Measurements from ENCODE around the gene UQCRC2. TPM values are rescaled to one million over a fixed set of nuclear protein-coding genes. Genes with fewer than 3 reads are reported as not detected.
A peak's percentile ranks its signal among the peaks of the same experiment; 100 is the strongest.

UQCRC2 gene
- total RNA-seq, 1 experiment from 2014 or later, result 343 TPM

- Mint-ChIP-seq H3K4me1 (ENCODE audit: low read depth, unreplicated experiment) (peaks cover 28% of the 10 kb centered on the region), H3K27ac (ENCODE audit: unreplicated experiment) (no peak overlapping the region), H3K4me3 (ENCODE audit: low read depth, unreplicated experiment) (no peak overlapping the region), H3K9me3 (ENCODE audit: low read depth, unreplicated experiment) (no peaks in the 10 kb centered on the region), H3K36me3 (ENCODE audit: insufficient read depth, unreplicated experiment) (peaks cover 12% of the 10 kb centered on the region), H3K27me3 (ENCODE audit: unreplicated experiment) (no peaks in the 10 kb centered on the region)
- DNase-seq, result no peak
- TF ChIP-seq CTCF (IDR thresholded peaks at IDR 0.05; ENCODE audit: unreplicated experiment), result no peak
- BruUV-seq (replicated peaks), result no TSS peak
- CTCF ChIA-PET, result interaction anchor here (5.8 kb wide), 1 partner anchor 75 kb away, joined by 74 read pairs; no protein-coding TSS in a partner anchor
- intact Hi-C loops (cut with micrococcal nuclease; ENCODE audit: unreplicated experiment), result no loop called here
These were observed 50.0 kb downstream of the UQCRC2 start for GRCh38 chr16:22003195-22003594.

GRCh38 chr16:22004341-22004740 is 51.2 kb downstream of the UQCRC2 start:
- Mint-ChIP-seq H3K36me3 (ENCODE audit: insufficient read depth, unreplicated experiment) (peaks cover 23% of the 10 kb centered on the region), H3K9me3 (ENCODE audit: low read depth, unreplicated experiment) (no peaks in the 10 kb centered on the region), H3K27me3 (ENCODE audit: unreplicated experiment) (no peaks in the 10 kb centered on the region), H3K27ac (ENCODE audit: unreplicated experiment) (no peak overlapping the region), H3K4me3 (ENCODE audit: low read depth, unreplicated experiment) (no peak overlapping the region), H3K4me1 (ENCODE audit: low read depth, unreplicated experiment) (peaks cover 28% of the 10 kb centered on the region)
- DNase-seq, result no peak
- TF ChIP-seq CTCF (IDR thresholded peaks at IDR 0.05; ENCODE audit: unreplicated experiment), result no peak
- intact Hi-C loops (cut with micrococcal nuclease; ENCODE audit: unreplicated experiment), result no loop called here
- no TSS peak for BruUV-seq (replicated peaks)
- CTCF ChIA-PET, result interaction anchor here (0.7 to 1.8 kb wide), 2 partner anchors 22 to 73 kb away, joined by 3 to 12 read pairs; no protein-coding TSS in a partner anchor

GRCh38 chr16:22005746-22006145 is 52.6 kb downstream of the UQCRC2 start:
- peaks cover 23% of the 10 kb centered on the region for H3K36me3 Mint-ChIP-seq (ENCODE audit: insufficient read depth, unreplicated experiment)
- DNase-seq, result no peak
- H3K4me3 Mint-ChIP-seq (ENCODE audit: low read depth, unreplicated experiment), result no peak overlapping the region
- TF ChIP-seq CTCF (IDR thresholded peaks at IDR 0.05; ENCODE audit: unreplicated experiment), result no peak
- intact Hi-C loops (cut with micrococcal nuclease; ENCODE audit: unreplicated experiment), result no loop called here
- peaks cover 31% of the 10 kb centered on the region for H3K4me1 Mint-ChIP-seq (ENCODE audit: low read depth, unreplicated experiment)
- no peak overlapping the region for H3K27ac Mint-ChIP-seq (ENCODE audit: unreplicated experiment)
- CTCF ChIA-PET, result interaction anchor here (1.1 kb wide), 1 partner anchor 183 kb away, joined by 4 read pairs; no protein-coding TSS in a partner anchor
- BruUV-seq (replicated peaks), result no TSS peak
- no peaks in the 10 kb centered on the region for H3K9me3 Mint-ChIP-seq (ENCODE audit: low read depth, unreplicated experiment)
- H3K27me3 Mint-ChIP-seq (ENCODE audit: unreplicated experiment), result no peaks in the 10 kb centered on the region

GRCh38 chr16:22006636-22007035 is 53.5 kb downstream of the UQCRC2 start:
- Mint-ChIP-seq H3K4me3 (ENCODE audit: low read depth, unreplicated experiment) (peak overlapping the region; percentile 80), H3K36me3 (ENCODE audit: insufficient read depth, unreplicated experiment) (peaks cover 23% of the 10 kb centered on the region), H3K4me1 (ENCODE audit: low read depth, unreplicated experiment) (peaks cover 31% of the 10 kb centered on the region), H3K27ac (ENCODE audit: unreplicated experiment) (no peak overlapping the region), H3K27me3 (ENCODE audit: unreplicated experiment) (no peaks in the 10 kb centered on the region), H3K9me3 (ENCODE audit: low read depth, unreplicated experiment) (no peaks in the 10 kb centered on the region)
- DNase-seq, result no peak
- no TSS peak for BruUV-seq (replicated peaks)
- intact Hi-C loops (cut with micrococcal nuclease; ENCODE audit: unreplicated experiment), result no loop called here
- no peak for TF ChIP-seq CTCF (IDR thresholded peaks at IDR 0.05; ENCODE audit: unreplicated experiment)
- CTCF ChIA-PET, result interaction anchor here (2.2 kb wide), 1 partner anchor 71 kb away, joined by 33 read pairs; no protein-coding TSS in a partner anchor

Data from Calu3 (cell line).